ENCODE measurements around the gene CYB5D1.

DNA sequence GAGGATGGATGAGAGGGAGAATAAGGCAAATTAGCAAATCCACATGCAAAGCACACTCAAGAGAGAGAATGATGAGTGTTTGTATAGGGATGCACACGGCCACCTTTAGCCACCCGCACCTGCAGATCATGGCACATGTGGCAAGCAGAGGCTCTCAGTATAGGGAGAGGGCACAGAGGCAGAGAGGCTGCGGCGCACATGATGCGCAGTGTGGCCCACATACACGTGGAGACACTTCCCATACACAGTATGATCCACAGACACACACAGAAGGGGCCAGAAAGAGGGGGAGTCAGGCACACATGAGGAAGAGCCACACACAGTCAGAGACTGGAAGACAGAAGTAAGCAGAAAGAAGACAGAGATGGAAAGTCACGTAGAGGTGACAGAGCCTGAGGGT, 24.3 kb downstream of the CYB5D1 start:
- no peak for TF ChIP-seq POLR2AphosphoS5 (IDR thresholded peaks at IDR 0.05)
- TF ChIP-seq POLR2A (IDR thresholded peaks at IDR 0.05): no peak
- TF ChIP-seq, protein P1, sequence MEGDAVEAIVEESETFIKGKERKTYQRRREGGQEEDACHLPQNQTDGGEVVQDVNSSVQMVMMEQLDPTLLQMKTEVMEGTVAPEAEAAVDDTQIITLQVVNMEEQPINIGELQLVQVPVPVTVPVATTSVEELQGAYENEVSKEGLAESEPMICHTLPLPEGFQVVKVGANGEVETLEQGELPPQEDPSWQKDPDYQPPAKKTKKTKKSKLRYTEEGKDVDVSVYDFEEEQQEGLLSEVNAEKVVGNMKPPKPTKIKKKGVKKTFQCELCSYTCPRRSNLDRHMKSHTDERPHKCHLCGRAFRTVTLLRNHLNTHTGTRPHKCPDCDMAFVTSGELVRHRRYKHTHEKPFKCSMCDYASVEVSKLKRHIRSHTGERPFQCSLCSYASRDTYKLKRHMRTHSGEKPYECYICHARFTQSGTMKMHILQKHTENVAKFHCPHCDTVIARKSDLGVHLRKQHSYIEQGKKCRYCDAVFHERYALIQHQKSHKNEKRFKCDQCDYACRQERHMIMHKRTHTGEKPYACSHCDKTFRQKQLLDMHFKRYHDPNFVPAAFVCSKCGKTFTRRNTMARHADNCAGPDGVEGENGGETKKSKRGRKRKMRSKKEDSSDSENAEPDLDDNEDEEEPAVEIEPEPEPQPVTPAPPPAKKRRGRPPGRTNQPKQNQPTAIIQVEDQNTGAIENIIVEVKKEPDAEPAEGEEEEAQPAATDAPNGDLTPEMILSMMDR (IDR thresholded peaks at IDR 0.05): no peak

All from prostate gland (tissue), 2 donors.